H9 (cell line): Measurements from ENCODE around the gene DBR1. TPM values are rescaled to one million over a fixed set of nuclear protein-coding genes. Genes with fewer than 3 reads are reported as not detected.

Experiments used
- DNase-seq: peaks from one replicate; pipeline ENCODE4 v3.0.0-alpha.2; 2017
- H2AFZ ChIP-seq: one replicate; pipeline ENCODE4 v1.6.1; 2013; ENCODE audit warnings: mild to moderate bottlenecking, low read length, control low read depth, moderate library complexity
- H2AK5ac ChIP-seq: 2 replicates; pipeline ENCODE4 v1.6.1; 2013; ENCODE audit warnings: low read length, control low read depth, mixed read lengths; ENCODE audit not compliant: insufficient read length
- H2BK120ac ChIP-seq: one replicate; pipeline ENCODE4 v1.6.1; 2013; ENCODE audit warnings: low read depth, mild to moderate bottlenecking, low read length, control low read depth, inconsistent platforms; ENCODE audit not compliant: poor library complexity, severe bottlenecking
- H2BK12ac ChIP-seq: 2 replicates; pipeline ENCODE4 v1.6.1; 2013; ENCODE audit warnings: low read length, control low read depth, mixed read lengths, low read depth; ENCODE audit not compliant: insufficient read length
- H2BK15ac ChIP-seq: 2 replicates; pipeline ENCODE4 v1.6.1; 2013; ENCODE audit warnings: low read depth, low read length, control low read depth
- H2BK20ac ChIP-seq: one replicate; pipeline ENCODE4 v1.6.1; 2013; ENCODE audit warnings: low read depth, mild to moderate bottlenecking, low read length, control low read depth, inconsistent platforms; ENCODE audit not compliant: poor library complexity, severe bottlenecking
- H2BK5ac ChIP-seq: 2 replicates; pipeline ENCODE4 v1.6.1; 2013; ENCODE audit warnings: low read length, control low read depth, mixed read lengths; ENCODE audit not compliant: insufficient read length
- H3K14ac ChIP-seq: 2 replicates; pipeline ENCODE4 v1.6.1; 2013; ENCODE audit warnings: low read length, control low read depth; ENCODE audit not compliant: insufficient read depth
- H3K18ac ChIP-seq: 2 replicates; pipeline ENCODE4 v1.6.1; 2013; ENCODE audit warnings: low read depth, mild to moderate bottlenecking, mixed read lengths, low read length, control low read depth; ENCODE audit not compliant: insufficient read length
- H3K23ac ChIP-seq: 2 replicates; pipeline ENCODE4 v1.6.1; 2013; ENCODE audit warnings: low read length, control low read depth, mixed read lengths, low read depth; ENCODE audit not compliant: insufficient read length
- H3K23me2 ChIP-seq: 2 replicates; pipeline ENCODE4 v1.6.1; 2013; ENCODE audit warnings: low read depth, mild to moderate bottlenecking, mixed read lengths, low read length, control low read depth; ENCODE audit not compliant: insufficient read length, poor library complexity, severe bottlenecking
- H3K27ac ChIP-seq: 2 replicates; pipeline ENCODE4 v1.5.1; 2013; ENCODE audit warnings: low read length, control low read depth, mixed read lengths, low read depth; ENCODE audit not compliant: insufficient read length
- H3K27me3 ChIP-seq: 2 replicates; pipeline ENCODE4 v1.6.1; 2013; ENCODE audit warnings: low read length, control low read depth, inconsistent platforms; ENCODE audit not compliant: insufficient read depth
- H3K4ac ChIP-seq: 2 replicates; pipeline ENCODE4 v1.6.1; 2013; ENCODE audit warnings: low read depth, mild to moderate bottlenecking, control low read depth, inconsistent platforms, low read length, moderate library complexity
- H3K4me1 ChIP-seq: 2 replicates; pipeline ENCODE4 v1.6.1; 2013; ENCODE audit warnings: low read length, control low read depth, inconsistent platforms; ENCODE audit not compliant: insufficient read depth
- H3K4me2 ChIP-seq: 2 replicates; pipeline ENCODE4 v1.6.1; 2013; ENCODE audit warnings: low read length, control low read depth, mixed read lengths; ENCODE audit not compliant: insufficient read length, insufficient read depth
- H3K56ac ChIP-seq: 2 replicates; pipeline ENCODE4 v1.6.1; 2013; ENCODE audit warnings: low read depth, mild to moderate bottlenecking, mixed read lengths, low read length, control low read depth; ENCODE audit not compliant: insufficient read length
- H3K79me1 ChIP-seq: 2 replicates; pipeline ENCODE4 v1.6.1; 2013; ENCODE audit warnings: low read depth, mild to moderate bottlenecking, moderate library complexity, low read length, control low read depth, inconsistent platforms; ENCODE audit not compliant: insufficient read depth, poor library complexity, severe bottlenecking
- H3K79me2 ChIP-seq: 2 replicates; pipeline ENCODE4 v1.6.1; 2013; ENCODE audit warnings: low read length, control low read depth, inconsistent platforms; ENCODE audit not compliant: insufficient read depth
- H3K9ac ChIP-seq: 2 replicates; pipeline ENCODE4 v1.6.1; 2013; ENCODE audit warnings: low read length, control low read depth, mixed read lengths; ENCODE audit not compliant: insufficient read length; ENCODE audit errors: extremely low read depth
- H3K9me3 ChIP-seq: one replicate; pipeline ENCODE4 v1.6.1; 2013; ENCODE audit warnings: low read depth, low read length, inconsistent platforms; ENCODE audit not compliant: control insufficient read depth
- H3T11ph ChIP-seq: one replicate; pipeline ENCODE4 v1.6.1; 2013; ENCODE audit warnings: mild to moderate bottlenecking, low read length, control low read depth, inconsistent platforms
- H4K20me1 ChIP-seq: one replicate; pipeline ENCODE4 v1.6.1; 2013; ENCODE audit not compliant: control insufficient read depth, insufficient read length, insufficient read depth
- H4K5ac ChIP-seq: 2 replicates; pipeline ENCODE4 v1.6.1; 2013; ENCODE audit warnings: low read depth, mild to moderate bottlenecking, mixed read lengths, low read length, control low read depth; ENCODE audit not compliant: insufficient read length
- H4K8ac ChIP-seq: replicated peaks from 2 replicates; pipeline ENCODE4 v1.6.1; 2013; ENCODE audit warnings: low read length, control low read depth, mixed read lengths, low read depth; ENCODE audit not compliant: insufficient read length
- H4K91ac ChIP-seq: 2 replicates; pipeline ENCODE4 v1.6.1; 2013; ENCODE audit warnings: low read depth, mild to moderate bottlenecking, moderate library complexity, mixed read lengths, low read length, control low read depth; ENCODE audit not compliant: insufficient read length
- H3K27ac Mint-ChIP-seq, 3 experiments: 2 replicates in 2 of 3; 3 replicates in 1 of 3; pipeline ENCODE4 v1.8.0; 2020 to 2021; ENCODE audit warnings: mixed read lengths in 3 of 3, mild to moderate bottlenecking in 1 of 3, moderate library complexity in 1 of 3
- H3K27me3 Mint-ChIP-seq: 2 replicates; pipeline ENCODE4 v1.8.0; 2021; ENCODE audit warnings: low read depth, mild to moderate bottlenecking, moderate library complexity, mixed read lengths
- H3K36me3 Mint-ChIP-seq, 3 experiments: 2 replicates in 2 of 3; 3 replicates in 1 of 3; pipeline ENCODE4 v1.8.0; 2020 to 2021; ENCODE audit warnings: low read depth in 3 of 3, mixed read lengths in 3 of 3; ENCODE audit not compliant: insufficient read depth in 1 of 3
- H3K4me1 Mint-ChIP-seq, 2 experiments: 2 replicates each; pipeline ENCODE4 v1.8.0; 2020; ENCODE audit warnings: mixed read lengths in 2 of 2
- H3K4me3 Mint-ChIP-seq, 2 experiments: 2 replicates in 1 of 2; 3 replicates in 1 of 2; pipeline ENCODE4 v1.8.0; 2020 to 2021; ENCODE audit warnings: mild to moderate bottlenecking in 2 of 2, mixed read lengths in 2 of 2, moderate library complexity in 1 of 2
- H3K9me3 Mint-ChIP-seq, 2 experiments: 2 replicates in 1 of 2; 3 replicates in 1 of 2; pipeline ENCODE4 v1.8.0; 2020; ENCODE audit warnings: mild to moderate bottlenecking in 2 of 2, mixed read lengths in 2 of 2, moderate library complexity in 1 of 2
- CTCF ChIP-seq: fragments of 200-600 bp; sonication (generic); conservative IDR thresholded peaks from 3 replicates; pipeline ENCODE4 v1.8.0; 2021; ENCODE audit warnings: antibody characterized with exemption, mild to moderate bottlenecking
- whole genome bisulfite sequencing: extraction: QIAGEN DNeasy Blood & Tissue Kit; methylation state at CpG from one replicate; pipeline ENCODE4 v1.1.7; 2013; ENCODE audit warnings: missing lambda C conversion rate, low lambda C conversion rate, mixed read lengths; ENCODE audit not compliant: insufficient read length; ENCODE audit errors: extremely low coverage; 5-methylcytosine and 5-hydroxymethylcytosine counted together
- total RNA-seq: library from RNA; stranded (reverse); gene quantifications from 2 replicates; pipeline ENCODE4 v1.2.1, GENCODE V29; 2021

The DBR1 gene
- total RNA-seq, 1 experiment from 2014 or later: 21.6 TPM

- H2BK5ac ChIP-seq: no peak overlapping the region
- H3K23me2 ChIP-seq: no peaks in the 10 kb centered on the region
- H2BK15ac ChIP-seq: no peak overlapping the region
- H3K4me2 ChIP-seq: no peak overlapping the region
- no peak overlapping the region for H3K9ac ChIP-seq
- no peak overlapping the region for H4K5ac ChIP-seq
- H3K27me3 Mint-ChIP-seq: no peaks in the 10 kb centered on the region; the same call in 1 of the 2 replicates
- H3K36me3 Mint-ChIP-seq: peaks cover 16 to 45% (median 45%) of the 10 kb centered on the region in 3 experiments; a peak in 6 of 7 replicates
- no peak overlapping the region for H3K56ac ChIP-seq
- H3K27me3 ChIP-seq: no peaks in the 10 kb centered on the region
- no peak overlapping the region for H3K4me3 Mint-ChIP-seq
- TF ChIP-seq CTCF: no peak
- no peak overlapping the region for H2AFZ ChIP-seq
- no peaks in the 10 kb centered on the region for H3K4me1 ChIP-seq
- H3K4ac ChIP-seq: no peak overlapping the region
- H3K23ac ChIP-seq: no peak overlapping the region
- H3K14ac ChIP-seq: no peak overlapping the region
- H4K91ac ChIP-seq: no peak overlapping the region
- H2BK12ac ChIP-seq: no peak overlapping the region
- H3K9me3 Mint-ChIP-seq: no peaks in the 10 kb centered on the region
- H3K9me3 ChIP-seq: no peaks in the 10 kb centered on the region
- no peak overlapping the region for H3K27ac ChIP-seq
- no peak overlapping the region for H3T11ph ChIP-seq
- no peaks in the 10 kb centered on the region for H3K79me1 ChIP-seq
- no peak for DNase-seq
- no peak overlapping the region for H3K27ac Mint-ChIP-seq
- H2BK20ac ChIP-seq: no peak overlapping the region
- no peak overlapping the region for H3K18ac ChIP-seq
- no peak overlapping the region for H2BK120ac ChIP-seq
- no CpG with 5 or more reads among the region's 2 CpGs for WGBS
- no peak overlapping the region for H2AK5ac ChIP-seq
- H4K20me1 ChIP-seq: no peaks in the 10 kb centered on the region
- no peak overlapping the region for H4K8ac ChIP-seq
- H3K4me1 Mint-ChIP-seq: peaks cover 9 to 20% of the 10 kb centered on the region in 2 experiments
- no peaks in the 10 kb centered on the region; the same call in 1 of the 2 replicates for H3K79me2 ChIP-seq
Measured at GRCh38 chr3:138222942-138223287, 48.2 kb upstream of the DBR1 start.
